GM12878 (cell line): ENCODE data around the gene FAN1. TPM values are rescaled to one million over a fixed set of nuclear protein-coding genes. Genes with fewer than 3 reads are reported as not detected.
A peak's percentile ranks its signal among the peaks of the same experiment; 100 is the strongest.

Experiments used
- ATF2 ChIP-seq: IDR thresholded peaks from 2 replicates; pipeline ENCODE4 v1.6.1; 2012; ENCODE audit warnings: low read length, inconsistent platforms
- BCL11A ChIP-seq: IDR thresholded peaks from 2 replicates; pipeline ENCODE4 v1.6.1; 2011; ENCODE audit warnings: low read depth, low read length
- BCLAF1 ChIP-seq: fragments of 450-650 bp; IDR thresholded peaks from 2 replicates; pipeline ENCODE4 v1.6.1; 2017; ENCODE audit warnings: antibody characterized with exemption, mild to moderate bottlenecking, moderate library complexity
- BHLHE40 ChIP-seq, 2 experiments: fragments of 450-650 bp in 1 of 2; IDR thresholded peaks; 2 replicates each; pipeline ENCODE4 v1.6.1; 2011 to 2017; ENCODE audit warnings: low read depth in 2 of 2, borderline replicate concordance in 1 of 2, improper control_type of control experiment in 1 of 2, low read length in 1 of 2, mild to moderate bottlenecking in 1 of 2
- CBX3 ChIP-seq: fragments of 200-600 bp; sonication (generic); IDR thresholded peaks from 2 replicates; pipeline ENCODE4 v1.6.1; 2016; ENCODE audit warnings: low read depth, borderline replicate concordance
- CHD4 ChIP-seq: fragments of 200-600 bp; sonication (generic); IDR thresholded peaks from 2 replicates; pipeline ENCODE4 v1.6.1; 2016; ENCODE audit warnings: mild to moderate bottlenecking
- CREB1 ChIP-seq: IDR thresholded peaks from 2 replicates; pipeline ENCODE4 v1.6.1; 2012; ENCODE audit warnings: low read depth, mild to moderate bottlenecking, inconsistent platforms
- CREM ChIP-seq: IDR thresholded peaks from 2 replicates; pipeline ENCODE4 v1.6.1; 2014; ENCODE audit warnings: antibody characterized with exemption, low read depth
- HCFC1 ChIP-seq: fragments of 150-350 bp; IDR thresholded peaks from 2 replicates; pipeline ENCODE4 v1.6.1; 2014; ENCODE audit warnings: low read length
- IKZF2 ChIP-seq, 2 experiments: fragments of 450-650 bp; IDR thresholded peaks; 2 replicates each; pipeline ENCODE4 v1.6.1; 2017; ENCODE audit warnings: mild to moderate bottlenecking in 2 of 2, moderate library complexity in 2 of 2
- KAT2A ChIP-seq: conservative IDR thresholded peaks from 2 replicates; pipeline ENCODE4 v1.6.1; 2011; ENCODE audit warnings: low read depth, low read length; ENCODE audit not compliant: control insufficient read depth
- KLF5 ChIP-seq: fragments of 450-650 bp; IDR thresholded peaks from 2 replicates; pipeline ENCODE4 v1.6.1; 2014; ENCODE audit warnings: mild to moderate bottlenecking; ENCODE audit not compliant: partially characterized antibody
- MAX ChIP-seq: IDR thresholded peaks from 2 replicates; pipeline ENCODE4 v1.6.1; 2012; ENCODE audit warnings: low read depth, low read length, improper control_type of control experiment
- MXI1 ChIP-seq: fragments of 150-350 bp; IDR thresholded peaks from 2 replicates; pipeline ENCODE4 v1.6.1; 2011; ENCODE audit warnings: low read depth, mild to moderate bottlenecking, inconsistent platforms, low read length, improper control_type of control experiment
- NR2C1 ChIP-seq: fragments of 450-650 bp; IDR thresholded peaks from 2 replicates; pipeline ENCODE4 v1.6.1; 2017; ENCODE audit warnings: antibody characterized with exemption, mild to moderate bottlenecking, moderate library complexity
- POU2F2 ChIP-seq: IDR thresholded peaks from 3 replicates; pipeline ENCODE4 v1.6.1; 2011; ENCODE audit warnings: low read depth, mild to moderate bottlenecking, low read length, borderline replicate concordance
- RB1 ChIP-seq: fragments of 450-650 bp; formaldehyde crosslinking; IDR thresholded peaks from 2 replicates; pipeline ENCODE4 v1.6.1; 2017; ENCODE audit warnings: mild to moderate bottlenecking, borderline replicate concordance
- SMAD1 ChIP-seq: fragments of 450-650 bp; IDR thresholded peaks from 2 replicates; pipeline ENCODE4 v1.6.1; 2018; ENCODE audit warnings: mild to moderate bottlenecking, low read depth; ENCODE audit not compliant: partially characterized antibody
- SP1 ChIP-seq: IDR thresholded peaks from one replicate; pipeline ENCODE4 v1.6.1; 2011; ENCODE audit warnings: low read depth, low read length
- SPI1 ChIP-seq: IDR thresholded peaks from 2 replicates; pipeline ENCODE4 v1.6.1; 2011; ENCODE audit warnings: low read depth, mild to moderate bottlenecking, low read length, moderate library complexity, borderline replicate concordance; ENCODE audit not compliant: insufficient read depth
- SRF ChIP-seq, 2 experiments: IDR thresholded peaks; 2 replicates each; pipeline ENCODE4 v1.6.1; 2011; ENCODE audit warnings: low read depth in 2 of 2, low read length in 2 of 2, mild to moderate bottlenecking in 1 of 2, moderate library complexity in 1 of 2
- STAT3 ChIP-seq: IDR thresholded peaks from 2 replicates; pipeline ENCODE4 v1.6.1; 2011; ENCODE audit warnings: low read depth, low read length, improper control_type of control experiment
- SUPT20H ChIP-seq: IDR thresholded peaks from 2 replicates; pipeline ENCODE4 v1.6.1; 2011; ENCODE audit warnings: low read depth, mild to moderate bottlenecking, low read length, moderate library complexity, borderline replicate concordance; ENCODE audit not compliant: control insufficient read depth
- ZNF274 ChIP-seq: IDR thresholded peaks from one replicate; pipeline ENCODE4 v1.8.0; 2011; ENCODE audit not compliant: insufficient read length, insufficient read depth
- ZSCAN29 ChIP-seq: fragments of 450-650 bp; IDR thresholded peaks from 2 replicates; pipeline ENCODE4 v1.6.1; 2017; ENCODE audit warnings: mild to moderate bottlenecking, moderate library complexity
- ZZZ3 ChIP-seq: IDR thresholded peaks from 2 replicates; pipeline ENCODE4 v1.6.1; 2011; ENCODE audit warnings: low read depth; ENCODE audit not compliant: control insufficient read depth, insufficient read length
- polyA plus RNA-seq, 11 experiments: library from polyadenylated mRNA; depleted of rRNA in 4 of 11; unstranded in 6 of 11; stranded (reverse) in 5 of 11; fragments of >200 nt; fragmentation: Nextera tagmentation in 4 of 11; fragmentation: Illumina TruSeq in 1 of 11; extraction: Ambion mirVana in 4 of 11; extraction: Trizol in 1 of 11; gene quantifications; 1 replicate in 1 of 11; 2 replicates in 10 of 11; pipeline versions ENCODE4 v1.2.1 to v1.2.3, GENCODE V29; 2011 to 2016; ENCODE audit warnings: inconsistent platforms in 2 of 11, missing spikeins in 2 of 11, low read depth in 1 of 11
- total RNA-seq, 4 experiments: library from RNA; depleted of rRNA in 3 of 4; stranded (reverse); fragments of >200 nt in 3 of 4; fragmentation: Illumina TruSeq in 1 of 4; extraction: Trizol in 1 of 4; gene quantifications; 2 replicates each; pipeline versions ENCODE4 v1.2.1 to v1.2.3, GENCODE V29; 2013 to 2021

Gene FAN1
- total and polyA plus RNA-seq, 10 of the 15 experiments (the other 5 are each of a cell fraction or from before 2014, with no cell fraction given), result 0.55 to 18.6 (median 12.6) TPM

GRCh38 chr15:30991255-30992235 is 87.8 kb downstream of the FAN1 start, which contains the start of gene MTMR10 (continued):
- TF ChIP-seq ATF2 (no peak), CBX3 (no peak), BHLHE40 (IDR thresholded peaks at IDR 0.05; ENCODE audit: borderline replicate concordance in 1 of 2, low read depth in 2 of 2, low read length in 1 of 2) (peak; percentile 60 to 92; a peak in 3 of 4 replicates), SMAD1 (no peak), BCL11A (no peak), SP1 (no peak), IKZF2 (IDR thresholded peaks at IDR 0.05) (peak in 1 of 2 experiments; percentile 33; a peak in 2 of 4 replicates), CHD4 (no peak), STAT3 (no peak), SPI1 (no peak), KLF5 (no peak), ZSCAN29 (peak; percentile 60; the same call in 1 of the 2 replicates), CREM (no peak), SRF (IDR thresholded peaks at IDR 0.05; ENCODE audit: low read depth in 2 of 2, low read length in 2 of 2) (no peak), HCFC1 (peak; percentile 62), MXI1 (peak; percentile 67), NR2C1 (peak; percentile 72), ZNF274 (no peak), RB1 (peak; percentile 88; the same call in 1 of the 2 replicates), KAT2A (no peak), SUPT20H (no peak), ZZZ3 (no peak), POU2F2 (0 out of 3 replicates have a peak, but pooled peaks have one; percentile 62), MAX (peak; percentile 38), BCLAF1 (0 out of 2 replicates have a peak, but pooled peaks have one; percentile 28), CREB1 (no peak)
